ENCODE data around the gene EPN2.

The EPN2 gene

GRCh38 chr17:19237389-19238166 lies 412 bp downstream of the EPN2 start:
- peak; percentile 67 for DNase-seq (ENCODE audit: extremely low spot score)
- ChIA-PET POLR2A (no interaction called here), CTCF (interaction anchor here (1.3 to 1.4 kb wide), 2 partner anchors 10 to 14 kb away, joined by 3 to 6 read pairs; no protein-coding TSS in a partner anchor)
- TF ChIP-seq CTCF (IDR thresholded peaks at IDR 0.05; ENCODE audit: control extremely low read depth, extremely low read depth, low read depth, missing control alignments) = peak; percentile 21

GRCh38 chr17:19238167-19238505 lies 970 bp downstream of the EPN2 start:
- ChIA-PET POLR2A (no interaction called here), CTCF (interaction anchor here (0.9 to 2.6 kb wide), 4 partner anchors 9 to 100 kb away, joined by 3 to 6 read pairs (median 4); no protein-coding TSS in a partner anchor)
- peak; percentile 35 for DNase-seq (ENCODE audit: extremely low spot score)
- TF ChIP-seq CTCF (IDR thresholded peaks at IDR 0.05; ENCODE audit: control extremely low read depth, extremely low read depth, low read depth, missing control alignments) = no peak

GRCh38 chr17:19239544-19239943 lies 2.4 kb downstream of the EPN2 start:
- TF ChIP-seq CTCF (IDR thresholded peaks at IDR 0.05; ENCODE audit: control extremely low read depth, extremely low read depth, low read depth, missing control alignments) = no peak
- POLR2A ChIA-PET = no interaction called here
- CTCF ChIA-PET = interaction anchor here (1.3 to 2.6 kb wide), 2 partner anchors 10 to 99 kb away, joined by 3 to 6 read pairs; no protein-coding TSS in a partner anchor
- DNase-seq (ENCODE audit: extremely low spot score) = no peak

DNA sequence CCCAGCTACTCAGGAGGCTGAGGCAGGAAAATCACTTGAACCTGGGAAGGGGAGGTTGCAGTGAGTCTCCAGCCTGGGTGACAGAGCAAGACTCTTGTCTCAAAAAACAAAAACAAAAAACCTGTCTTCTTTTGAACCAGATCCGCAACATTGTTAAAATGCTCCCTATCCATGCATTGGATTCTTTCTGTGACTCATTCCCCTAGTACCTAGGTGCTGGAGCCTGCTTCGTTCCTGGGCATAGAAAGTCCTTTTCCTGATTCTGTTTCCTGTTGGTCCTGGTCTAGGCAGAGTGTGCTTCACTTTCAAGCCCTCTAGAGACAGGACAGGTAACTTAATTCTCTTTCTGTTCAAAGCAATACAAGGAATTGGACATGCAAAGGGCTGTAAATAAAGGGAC lies 5.2 kb downstream of the EPN2 start:
- TF ChIP-seq CTCF (IDR thresholded peaks at IDR 0.05; ENCODE audit: control extremely low read depth, extremely low read depth, low read depth, missing control alignments) = no peak
- CTCF ChIA-PET = interaction anchor here (1.0 kb wide), 1 partner anchor 16 kb away, joined by 3 read pairs; no protein-coding TSS in a partner anchor
- no peak for DNase-seq (ENCODE audit: extremely low spot score)
- POLR2A ChIA-PET = no interaction called here

DNA sequence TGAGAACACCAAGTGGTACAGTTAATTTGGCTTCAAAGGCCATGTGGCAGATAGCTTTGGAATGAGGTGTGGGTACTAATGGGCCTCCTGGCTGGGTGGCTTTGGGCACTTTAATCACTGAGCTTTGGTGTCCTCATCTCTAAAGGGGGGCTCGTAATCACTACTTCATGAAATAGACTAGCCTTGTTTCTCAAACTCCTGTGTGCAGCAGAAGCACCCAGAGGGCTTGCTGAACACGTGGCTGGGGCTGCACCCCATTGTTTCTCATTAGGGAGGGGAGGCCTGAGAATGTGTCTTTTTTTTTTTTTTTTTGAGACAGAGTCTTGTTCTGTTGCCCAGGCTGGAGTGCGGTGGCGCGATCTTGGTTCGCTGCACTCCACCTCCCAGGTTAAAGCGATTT lies 5.8 kb downstream of the EPN2 start:
- no peak for DNase-seq (ENCODE audit: extremely low spot score)
- CTCF ChIA-PET = no interaction called here
- TF ChIP-seq CTCF (IDR thresholded peaks at IDR 0.05; ENCODE audit: control extremely low read depth, extremely low read depth, low read depth, missing control alignments) = no peak
- POLR2A ChIA-PET = no interaction called here

- TF ChIP-seq CTCF (IDR thresholded peaks at IDR 0.05; ENCODE audit: control extremely low read depth, extremely low read depth, low read depth, missing control alignments) = no peak
- POLR2A ChIA-PET = interaction anchor here (0.6 kb wide), 1 partner anchor 585 kb away, joined by 3 read pairs; no protein-coding TSS in a partner anchor
- DNase-seq (ENCODE audit: extremely low spot score) = no peak
- CTCF ChIA-PET = no interaction called here
Measured at GRCh38 chr17:19243838-19244237, 6.7 kb downstream of the EPN2 start.

Data from GM10248 (cell line).